GM12878 (cell line): Measurements from ENCODE around the gene MAPKAPK2.
A peak's percentile ranks its signal among the peaks of the same experiment; 100 is the strongest.

Experiments used
- EZH2 ChIP-seq: IDR thresholded peaks from 2 replicates; pipeline ENCODE4 v1.6.1; 2012; ENCODE audit warnings: low read depth, mild to moderate bottlenecking, control low read depth, inconsistent platforms, low read length, borderline replicate concordance; ENCODE audit not compliant: control insufficient read depth
- GABPA ChIP-seq: IDR thresholded peaks from 2 replicates; pipeline ENCODE4 v1.6.1; 2014; ENCODE audit warnings: antibody characterized with exemption, low read depth, mild to moderate bottlenecking, inconsistent platforms
- MYC ChIP-seq: IDR thresholded peaks from 2 replicates; pipeline ENCODE4 v1.6.1; 2011; ENCODE audit warnings: mild to moderate bottlenecking, low read length, moderate library complexity, inconsistent platforms; ENCODE audit not compliant: insufficient read depth, insufficient replicate concordance, insufficient read length, severe bottlenecking
- RAD21 ChIP-seq: IDR thresholded peaks from 2 replicates; pipeline ENCODE4 v1.6.1; 2011; ENCODE audit warnings: mild to moderate bottlenecking, low read depth, low read length, moderate library complexity; ENCODE audit not compliant: insufficient read depth
- YY1 ChIP-seq: IDR thresholded peaks from 2 replicates; pipeline ENCODE4 v1.6.1; 2011; ENCODE audit warnings: low read depth, mild to moderate bottlenecking, low read length
- ZNF24 ChIP-seq: fragments of 450-650 bp; IDR thresholded peaks from 2 replicates; pipeline ENCODE4 v1.6.1; 2017; ENCODE audit warnings: antibody characterized with exemption, mild to moderate bottlenecking
- TF ChIP-seq, protein P1 (sequence below): IDR thresholded peaks from 2 replicates; pipeline ENCODE4 v1.6.1; 2012; ENCODE audit warnings: low read depth, low read length, improper control_type of control experiment
- TF ChIP-seq, protein P2 (sequence below), 3 experiments: IDR thresholded peaks in 2 of 3; conservative IDR thresholded peaks in 1 of 3; 2 replicates each; pipeline ENCODE4 v1.5.1; 2011; ENCODE audit warnings: low read depth in 3 of 3, low read length in 3 of 3, mild to moderate bottlenecking in 3 of 3, control low read depth in 2 of 3, moderate library complexity in 2 of 3, inconsistent platforms in 1 of 3, mixed read lengths in 1 of 3; ENCODE audit not compliant: control insufficient read depth in 2 of 3, insufficient read depth in 1 of 3; ENCODE audit errors: extremely low read depth in 1 of 3

DNA sequence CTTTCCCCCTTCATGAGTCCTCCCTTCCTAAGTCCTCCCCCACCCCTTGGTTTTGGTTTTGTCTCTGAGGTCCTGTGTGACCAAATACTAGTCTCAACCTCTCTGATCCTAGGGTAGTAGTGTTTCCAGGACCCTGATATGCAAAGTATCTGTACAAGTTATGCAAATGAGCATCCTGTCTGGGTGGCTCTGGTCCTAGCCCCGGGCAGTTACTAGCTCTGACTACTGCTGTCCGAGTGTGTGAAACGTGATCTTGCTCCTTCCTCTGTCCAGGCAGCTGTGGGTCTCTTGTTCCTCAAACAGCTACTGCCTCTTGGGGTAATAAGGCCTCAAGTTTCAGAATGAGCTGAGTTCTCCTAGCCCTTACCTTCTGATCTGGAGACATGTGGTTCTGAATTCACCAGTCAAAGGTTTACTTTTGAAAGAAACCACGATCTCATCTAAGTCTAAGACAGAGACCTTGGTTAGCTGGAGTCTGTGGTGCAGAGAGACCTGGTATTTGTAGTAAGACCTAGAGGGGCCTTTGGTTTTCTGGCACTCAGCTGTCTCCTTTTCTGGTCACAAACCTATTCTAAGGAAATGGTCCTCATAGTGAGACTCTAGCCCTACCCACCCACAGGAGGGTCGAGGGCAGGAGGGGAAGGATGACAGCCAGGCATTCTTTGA is 54.8 kb downstream of the MAPKAPK2 start:
- TF ChIP-seq GABPA (no peak), RAD21 (0 out of 2 replicates have a peak, but pooled peaks have one; percentile 10), YY1 (peak; percentile 23; the same call in 1 of the 2 replicates), MYC (no peak), ZNF24 (no peak; the same call in 1 of the 2 replicates), EZH2 (no peak)
- TF ChIP-seq, protein P1, sequence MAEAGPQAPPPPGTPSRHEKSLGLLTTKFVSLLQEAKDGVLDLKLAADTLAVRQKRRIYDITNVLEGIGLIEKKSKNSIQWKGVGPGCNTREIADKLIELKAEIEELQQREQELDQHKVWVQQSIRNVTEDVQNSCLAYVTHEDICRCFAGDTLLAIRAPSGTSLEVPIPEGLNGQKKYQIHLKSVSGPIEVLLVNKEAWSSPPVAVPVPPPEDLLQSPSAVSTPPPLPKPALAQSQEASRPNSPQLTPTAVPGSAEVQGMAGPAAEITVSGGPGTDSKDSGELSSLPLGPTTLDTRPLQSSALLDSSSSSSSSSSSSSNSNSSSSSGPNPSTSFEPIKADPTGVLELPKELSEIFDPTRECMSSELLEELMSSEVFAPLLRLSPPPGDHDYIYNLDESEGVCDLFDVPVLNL = no peak
- TF ChIP-seq, protein P2, sequence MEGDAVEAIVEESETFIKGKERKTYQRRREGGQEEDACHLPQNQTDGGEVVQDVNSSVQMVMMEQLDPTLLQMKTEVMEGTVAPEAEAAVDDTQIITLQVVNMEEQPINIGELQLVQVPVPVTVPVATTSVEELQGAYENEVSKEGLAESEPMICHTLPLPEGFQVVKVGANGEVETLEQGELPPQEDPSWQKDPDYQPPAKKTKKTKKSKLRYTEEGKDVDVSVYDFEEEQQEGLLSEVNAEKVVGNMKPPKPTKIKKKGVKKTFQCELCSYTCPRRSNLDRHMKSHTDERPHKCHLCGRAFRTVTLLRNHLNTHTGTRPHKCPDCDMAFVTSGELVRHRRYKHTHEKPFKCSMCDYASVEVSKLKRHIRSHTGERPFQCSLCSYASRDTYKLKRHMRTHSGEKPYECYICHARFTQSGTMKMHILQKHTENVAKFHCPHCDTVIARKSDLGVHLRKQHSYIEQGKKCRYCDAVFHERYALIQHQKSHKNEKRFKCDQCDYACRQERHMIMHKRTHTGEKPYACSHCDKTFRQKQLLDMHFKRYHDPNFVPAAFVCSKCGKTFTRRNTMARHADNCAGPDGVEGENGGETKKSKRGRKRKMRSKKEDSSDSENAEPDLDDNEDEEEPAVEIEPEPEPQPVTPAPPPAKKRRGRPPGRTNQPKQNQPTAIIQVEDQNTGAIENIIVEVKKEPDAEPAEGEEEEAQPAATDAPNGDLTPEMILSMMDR (IDR thresholded peaks at IDR 0.05 in 2 of 3, conservative IDR thresholded peaks at IDR 0.05 in 1 of 3; ENCODE audit: control insufficient read depth in 2 of 3, extremely low read depth in 1 of 3, insufficient read depth in 1 of 3, low read depth in 3 of 3, low read length in 3 of 3) = no peak
